Mesothelial cell of epicardium (in vitro differentiated cells): Measurements from ENCODE around the gene SQOR. TPM values are rescaled to one million over a fixed set of nuclear protein-coding genes. Genes with fewer than 3 reads are reported as not detected.

Experiments used
- DNase-seq, 2 experiments: peaks; one replicate each; pipeline ENCODE4 v3.0.0; 2021; ENCODE audit warnings: low spot score in 2 of 2; ENCODE audit not compliant: unreplicated experiment in 2 of 2
- H3K27ac Mint-ChIP-seq: 2 replicates; pipeline ENCODE4 v1.8.0; 2021; ENCODE audit warnings: mixed read lengths
- H3K27me3 Mint-ChIP-seq: 2 replicates; pipeline ENCODE4 v1.8.0; 2021; ENCODE audit warnings: low read depth, mixed read lengths
- H3K36me3 Mint-ChIP-seq: 2 replicates; pipeline ENCODE4 v1.8.0; 2021; ENCODE audit warnings: mixed read lengths
- H3K4me1 Mint-ChIP-seq: 2 replicates; pipeline ENCODE4 v1.8.0; 2021; ENCODE audit warnings: mixed read lengths
- H3K4me3 Mint-ChIP-seq: 2 replicates; pipeline ENCODE4 v1.8.0; 2021; ENCODE audit warnings: mild to moderate bottlenecking, moderate library complexity, mixed read lengths
- H3K9me3 Mint-ChIP-seq: 2 replicates; pipeline ENCODE4 v1.8.0; 2021; ENCODE audit warnings: mixed read lengths
- CTCF ChIP-seq: fragments of 200-600 bp; sonication (generic); IDR thresholded peaks from one replicate; pipeline ENCODE4 v1.5.0; 2021; ENCODE audit warnings: antibody characterized with exemption; ENCODE audit not compliant: unreplicated experiment
- total RNA-seq: library from RNA; stranded (reverse); gene quantifications from 3 replicates; pipeline ENCODE4 v1.2.1, GENCODE V29; 2021

The SQOR gene
- total RNA-seq, 1 donor from 2014 or later = 0.94 TPM

- DNase-seq = no peak
- no peaks in the 10 kb centered on the region for H3K36me3 Mint-ChIP-seq
- no peak for TF ChIP-seq CTCF
- no peaks in the 10 kb centered on the region for H3K9me3 Mint-ChIP-seq
- peaks cover 8% of the 10 kb centered on the region for H3K27me3 Mint-ChIP-seq
- H3K27ac Mint-ChIP-seq = no peak overlapping the region
- H3K4me1 Mint-ChIP-seq = peaks cover 11% of the 10 kb centered on the region
- H3K4me3 Mint-ChIP-seq = no peak overlapping the region
These were observed 99.5 kb downstream of the SQOR start for GRCh38 chr15:45734260-45734711.

Other genes with a start within 250 kb of the SQOR start
- 14.9 to 15.4 TPM (median 15.0 TPM) in 3 replicates for gene SLC30A4, start 112.3 kb upstream of the SQOR start, total RNA-seq
- 41.7 to 44.3 TPM (median 43.6 TPM) in 3 replicates for gene BLOC1S6, start 47.6 kb upstream of the SQOR start, total RNA-seq